HepG2 (cell line): ENCODE results near the gene PLK5. TPM values are rescaled to one million over a fixed set of nuclear protein-coding genes. Genes with fewer than 3 reads are reported as not detected.

Source experiments
- HMG20A ChIP-seq: IDR thresholded peaks from 2 replicates; pipeline ENCODE4 v1.6.1; 2016; ENCODE audit warnings: borderline replicate concordance
- IKZF1 ChIP-seq: fragments of 450-650 bp; IDR thresholded peaks from 2 replicates; pipeline ENCODE4 v1.7.1; 2016
- IKZF4 ChIP-seq: sonication (generic); formaldehyde crosslinking; IDR thresholded peaks from 2 replicates; pipeline ENCODE4 v1.5.1; 2020; ENCODE audit warnings: borderline replicate concordance, mild to moderate bottlenecking, low read depth, missing genetic modification reagents; ENCODE audit errors: not compliant biosample characterization
- IRX3 ChIP-seq: sonication (generic); formaldehyde crosslinking; IDR thresholded peaks from 2 replicates; pipeline ENCODE4 v1.8.1; 2023; ENCODE audit warnings: mild to moderate bottlenecking, low read depth, missing genetic modification reagents, borderline replicate concordance
- JUND ChIP-seq: sonication (generic); formaldehyde crosslinking; IDR thresholded peaks from 2 replicates; pipeline ENCODE4 v1.8.0; 2022; ENCODE audit warnings: mild to moderate bottlenecking, missing genetic modification reagents
- MED1 ChIP-seq: sonication (generic); formaldehyde crosslinking; IDR thresholded peaks from 2 replicates; pipeline ENCODE4 v1.4.0; 2020; ENCODE audit warnings: missing genetic modification reagents
- MEIS1 ChIP-seq: sonication (generic); formaldehyde crosslinking; IDR thresholded peaks from 2 replicates; pipeline ENCODE4 v1.9.0; 2021; ENCODE audit warnings: mild to moderate bottlenecking, missing genetic modification reagents, moderate library complexity, borderline replicate concordance
- NAIF1 ChIP-seq: sonication (generic); formaldehyde crosslinking; IDR thresholded peaks from 2 replicates; pipeline ENCODE4 v1.5.0; 2020; ENCODE audit warnings: mild to moderate bottlenecking, missing genetic modification reagents, borderline replicate concordance
- PCBP2 ChIP-seq: fragments of 200-400 bp; formaldehyde crosslinking; optimal IDR thresholded peaks from 2 replicates; pipeline ENCODE3; 2018; ENCODE audit warnings: low read length, low read depth; ENCODE audit not compliant: poor library complexity, severe bottlenecking
- PHF20 ChIP-seq: sonication (generic); formaldehyde crosslinking; IDR thresholded peaks from 2 replicates; pipeline ENCODE4 v1.5.0; 2020; ENCODE audit warnings: mild to moderate bottlenecking, missing genetic modification reagents
- RBM22 ChIP-seq: fragments of 200-400 bp; formaldehyde crosslinking; optimal IDR thresholded peaks from 2 replicates; pipeline ENCODE3; 2017; ENCODE audit warnings: mild to moderate bottlenecking, low read length, moderate library complexity
- SAP130 ChIP-seq: IDR thresholded peaks from 2 replicates; pipeline ENCODE4 v1.6.1; 2016; ENCODE audit warnings: low read depth
- SRY ChIP-seq: sonication (generic); formaldehyde crosslinking; IDR thresholded peaks from 2 replicates; pipeline ENCODE4 v1.8.0; 2022; ENCODE audit warnings: mild to moderate bottlenecking, missing genetic modification reagents
- ZBTB20 ChIP-seq: sonication (generic); formaldehyde crosslinking; IDR thresholded peaks from 2 replicates; pipeline ENCODE4 v1.8.1; 2023; ENCODE audit warnings: missing genetic modification reagents, low read depth, mild to moderate bottlenecking, borderline replicate concordance
- ZFP37 ChIP-seq: sonication (generic); formaldehyde crosslinking; IDR thresholded peaks from 2 replicates; pipeline ENCODE4 v1.4.0; 2020; ENCODE audit warnings: missing genetic modification reagents, borderline replicate concordance
- ZNF589 ChIP-seq: sonication (generic); formaldehyde crosslinking; conservative IDR thresholded peaks from 2 replicates; pipeline ENCODE4 v1.8.0; 2022; ENCODE audit warnings: mild to moderate bottlenecking, moderate library complexity, missing genetic modification reagents
- ZNF605 ChIP-seq: sonication (generic); formaldehyde crosslinking; IDR thresholded peaks from 2 replicates; pipeline ENCODE4 v1.8.0; 2022; ENCODE audit warnings: mild to moderate bottlenecking, missing genetic modification reagents
- polyA plus RNA-seq, 8 experiments: library from polyadenylated mRNA; depleted of rRNA in 3 of 8; stranded (reverse) in 7 of 8; unstranded in 1 of 8; fragments of >200 nt; fragmentation: Illumina TruSeq in 4 of 8; extraction: Trizol in 4 of 8; gene quantifications; 2 replicates each; pipeline versions ENCODE4 v1.2.1 to v1.2.3, GENCODE V29; 2011 to 2016; ENCODE audit warnings: low read depth in 4 of 8, missing spikeins in 1 of 8, mixed read lengths in 1 of 8; ENCODE audit not compliant: insufficient read depth in 1 of 8
- total RNA-seq, 5 experiments: library from RNA; depleted of rRNA; stranded (reverse); fragments of >200 nt; fragmentation: Illumina TruSeq; extraction: Trizol; gene quantifications; 2 replicates each; pipeline ENCODE4 v1.2.3, GENCODE V29; 2016; ENCODE audit warnings: low read depth in 1 of 5
- TF ChIP-seq, protein P1 (sequence below): sonication (generic); formaldehyde crosslinking; IDR thresholded peaks from 2 replicates; pipeline ENCODE4 v1.5.1; 2020; ENCODE audit warnings: missing genetic modification reagents, mild to moderate bottlenecking, borderline replicate concordance
- TF ChIP-seq, protein P2 (sequence below): sonication (generic); formaldehyde crosslinking; IDR thresholded peaks from 2 replicates; pipeline ENCODE4 v1.4.0; 2020; ENCODE audit warnings: missing genetic modification reagents
- TF ChIP-seq, protein P3 (sequence below), 2 experiments: sonication (generic) in 1 of 2; formaldehyde crosslinking in 1 of 2; IDR thresholded peaks; 2 replicates each; pipeline versions ENCODE4 v1.5.1 to v1.6.1; 2011 to 2020; ENCODE audit warnings: borderline replicate concordance in 1 of 2, low read depth in 1 of 2, low read length in 1 of 2, mild to moderate bottlenecking in 1 of 2, missing genetic modification reagents in 1 of 2, moderate library complexity in 1 of 2
- TF ChIP-seq, protein P4 (sequence below): sonication (generic); formaldehyde crosslinking; IDR thresholded peaks from 2 replicates; pipeline ENCODE4 v1.5.0; 2020; ENCODE audit warnings: missing genetic modification reagents
- TF ChIP-seq, protein P5 (sequence below): sonication (generic); formaldehyde crosslinking; IDR thresholded peaks from 2 replicates; pipeline ENCODE4 v1.8.1; 2023; ENCODE audit warnings: mild to moderate bottlenecking, moderate library complexity, missing genetic modification reagents

PLK5 gene
- total and polyA plus RNA-seq, 2 of the 13 experiments (the other 11 are each of a cell fraction or from before 2014, with no cell fraction given) = not detected

DNA sequence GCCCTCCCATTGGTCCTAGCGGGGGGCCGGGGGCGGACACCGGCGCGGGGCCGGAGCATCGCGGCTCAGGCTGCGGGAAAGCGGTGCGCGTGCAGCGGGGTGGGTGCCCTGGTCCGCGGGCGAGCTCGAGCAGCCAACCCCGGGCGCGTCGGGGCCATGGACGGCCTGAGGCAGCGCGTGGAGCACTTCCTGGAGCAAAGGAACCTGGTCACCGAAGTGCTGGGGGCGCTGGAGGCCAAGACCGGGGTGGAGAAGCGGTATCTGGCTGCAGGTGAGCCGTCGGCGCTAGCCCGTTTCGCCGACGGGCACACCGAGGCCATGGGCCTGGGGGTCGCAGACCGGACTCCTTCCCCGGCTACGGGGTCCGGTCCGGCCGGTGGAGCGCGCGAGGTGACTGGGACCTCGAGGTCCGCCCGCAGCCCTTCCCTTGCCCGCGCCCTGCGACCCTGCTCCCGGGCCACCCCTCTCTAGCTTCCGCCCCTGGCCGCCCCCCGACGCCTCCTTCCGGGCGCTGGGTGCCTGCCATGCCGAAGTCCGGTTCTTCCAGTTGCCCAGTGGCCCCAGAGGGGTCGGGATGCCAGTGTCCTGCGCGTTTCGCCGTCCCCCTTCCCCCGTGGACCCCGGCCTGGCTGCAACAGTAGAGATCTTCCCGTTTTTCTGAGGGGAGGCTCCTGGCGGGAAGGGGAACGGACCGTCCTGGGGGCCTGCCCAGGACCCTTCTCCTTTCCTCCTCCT lies 32.6 kb upstream of the PLK5 start, which contains the start of gene REEP6 (continued):
- TF ChIP-seq SAP130 (CRISPR knock-in tag) (no peak; the same call in 1 of the 2 replicates), ZFP37 (no peak), RBM22 (no peak), SRY (CRISPR knock-in tag) (peak; percentile 93), NAIF1 (CRISPR knock-in tag) (no peak), MEIS1 (CRISPR knock-in tag) (no peak), IKZF1 (no peak), IKZF4 (CRISPR knock-in tag) (peak; percentile 80), ZNF605 (CRISPR knock-in tag) (peak; percentile 76), IRX3 (0 out of 2 replicates have a peak, but pooled peaks have one; percentile 44), ZBTB20 (CRISPR knock-in tag) (no peak), JUND (CRISPR knock-in tag) (no peak), PHF20 (CRISPR knock-in tag) (peak; percentile 32; the same call in 1 of the 2 replicates), MED1 (CRISPR knock-in tag) (peak; percentile 69), HMG20A (CRISPR knock-in tag) (no peak), PCBP2 (no peak), ZNF589 (CRISPR knock-in tag) (peak; percentile 91; the same call in 1 of the 2 replicates)
- TF ChIP-seq, protein P1, sequence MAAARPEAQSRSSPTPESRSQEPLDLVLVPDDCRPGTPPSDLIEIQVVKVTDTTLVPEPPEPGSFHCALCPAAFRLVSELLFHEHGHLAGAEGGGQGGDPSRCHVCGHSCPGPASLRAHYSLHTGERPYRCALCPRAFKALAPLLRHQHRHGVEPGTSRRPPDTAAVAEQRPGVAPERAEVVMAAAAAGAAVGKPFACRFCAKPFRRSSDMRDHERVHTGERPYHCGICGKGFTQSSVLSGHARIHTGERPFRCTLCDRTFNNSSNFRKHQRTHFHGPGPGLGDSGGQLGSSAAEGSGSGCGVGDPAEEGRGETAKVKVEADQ (CRISPR knock-in tag) = 0 out of 2 replicates have a peak, but pooled peaks have one; percentile 48
- TF ChIP-seq, protein P2, sequence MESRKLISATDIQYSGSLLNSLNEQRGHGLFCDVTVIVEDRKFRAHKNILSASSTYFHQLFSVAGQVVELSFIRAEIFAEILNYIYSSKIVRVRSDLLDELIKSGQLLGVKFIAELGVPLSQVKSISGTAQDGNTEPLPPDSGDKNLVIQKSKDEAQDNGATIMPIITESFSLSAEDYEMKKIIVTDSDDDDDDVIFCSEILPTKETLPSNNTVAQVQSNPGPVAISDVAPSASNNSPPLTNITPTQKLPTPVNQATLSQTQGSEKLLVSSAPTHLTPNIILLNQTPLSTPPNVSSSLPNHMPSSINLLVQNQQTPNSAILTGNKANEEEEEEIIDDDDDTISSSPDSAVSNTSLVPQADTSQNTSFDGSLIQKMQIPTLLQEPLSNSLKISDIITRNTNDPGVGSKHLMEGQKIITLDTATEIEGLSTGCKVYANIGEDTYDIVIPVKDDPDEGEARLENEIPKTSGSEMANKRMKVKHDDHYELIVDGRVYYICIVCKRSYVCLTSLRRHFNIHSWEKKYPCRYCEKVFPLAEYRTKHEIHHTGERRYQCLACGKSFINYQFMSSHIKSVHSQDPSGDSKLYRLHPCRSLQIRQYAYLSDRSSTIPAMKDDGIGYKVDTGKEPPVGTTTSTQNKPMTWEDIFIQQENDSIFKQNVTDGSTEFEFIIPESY = no peak
- TF ChIP-seq, protein P3, sequence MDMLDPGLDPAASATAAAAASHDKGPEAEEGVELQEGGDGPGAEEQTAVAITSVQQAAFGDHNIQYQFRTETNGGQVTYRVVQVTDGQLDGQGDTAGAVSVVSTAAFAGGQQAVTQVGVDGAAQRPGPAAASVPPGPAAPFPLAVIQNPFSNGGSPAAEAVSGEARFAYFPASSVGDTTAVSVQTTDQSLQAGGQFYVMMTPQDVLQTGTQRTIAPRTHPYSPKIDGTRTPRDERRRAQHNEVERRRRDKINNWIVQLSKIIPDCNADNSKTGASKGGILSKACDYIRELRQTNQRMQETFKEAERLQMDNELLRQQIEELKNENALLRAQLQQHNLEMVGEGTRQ (IDR thresholded peaks at IDR 0.05; ENCODE audit: low read depth, low read length) = no peak
- TF ChIP-seq, protein P3 (CRISPR knock-in tag; IDR thresholded peaks at IDR 0.05; ENCODE audit: borderline replicate concordance) = no peak; the same call in 1 of the 2 replicates
- TF ChIP-seq, protein P4, sequence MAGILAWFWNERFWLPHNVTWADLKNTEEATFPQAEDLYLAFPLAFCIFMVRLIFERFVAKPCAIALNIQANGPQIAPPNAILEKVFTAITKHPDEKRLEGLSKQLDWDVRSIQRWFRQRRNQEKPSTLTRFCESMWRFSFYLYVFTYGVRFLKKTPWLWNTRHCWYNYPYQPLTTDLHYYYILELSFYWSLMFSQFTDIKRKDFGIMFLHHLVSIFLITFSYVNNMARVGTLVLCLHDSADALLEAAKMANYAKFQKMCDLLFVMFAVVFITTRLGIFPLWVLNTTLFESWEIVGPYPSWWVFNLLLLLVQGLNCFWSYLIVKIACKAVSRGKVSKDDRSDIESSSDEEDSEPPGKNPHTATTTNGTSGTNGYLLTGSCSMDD = no peak
- TF ChIP-seq, protein P5, sequence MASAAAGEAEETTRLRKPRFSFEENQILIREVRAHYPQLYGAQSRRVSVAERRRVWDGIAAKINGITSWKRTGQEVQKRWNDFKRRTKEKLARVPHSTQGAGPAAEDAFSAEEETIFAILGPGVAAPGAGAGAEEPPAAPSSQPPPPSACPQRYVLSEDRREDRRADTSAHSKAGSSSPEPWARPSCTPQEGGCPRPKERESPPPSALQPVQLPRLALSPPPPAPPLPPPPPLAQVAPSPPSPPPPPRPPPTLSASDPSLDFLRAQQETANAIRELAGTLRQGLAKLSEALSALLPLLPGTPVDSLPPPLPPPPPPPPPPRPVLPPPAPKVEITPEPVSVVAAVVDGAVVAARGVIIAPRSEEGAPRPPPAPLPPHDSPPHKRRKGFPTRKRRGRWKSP = 0 out of 2 replicates have a peak, but pooled peaks have one; percentile 55
